Measurements from ENCODE around the gene STAT1.

STAT1 gene

GRCh38 chr2:190953257-190953656, 60.7 kb downstream of the STAT1 start:
- no peak for DNase-seq

GRCh38 chr2:190950566-190950991, 63.4 kb downstream of the STAT1 start:
- DNase-seq = no peak

- no peak for DNase-seq
Measured at GRCh38 chr2:190948671-190949070, 65.3 kb downstream of the STAT1 start.

- peak; percentile 42 for DNase-seq
Measured at GRCh38 chr2:190947711-190948251, 66.2 kb downstream of the STAT1 start.

- no peak for DNase-seq
Measured at GRCh38 chr2:190947141-190947540, 66.8 kb downstream of the STAT1 start.

GRCh38 chr2:190943706-190944105, 70.3 kb downstream of the STAT1 start:
- DNase-seq = no peak

GRCh38 chr2:190942697-190943096, 71.3 kb downstream of the STAT1 start:
- DNase-seq = no peak

- DNase-seq = no peak
Measured at GRCh38 chr2:190941571-190941970, 72.4 kb downstream of the STAT1 start.

GRCh38 chr2:190940454-190940853, 73.5 kb downstream of the STAT1 start:
- DNase-seq = no peak

GRCh38 chr2:190938771-190939335, 75.1 kb downstream of the STAT1 start:
- no peak for DNase-seq

- DNase-seq = no peak
Measured at GRCh38 chr2:190935054-190935453, 78.9 kb downstream of the STAT1 start.

- DNase-seq = no peak
Measured at GRCh38 chr2:190933361-190933760, 80.6 kb downstream of the STAT1 start.

GRCh38 chr2:190932514-190932913, 81.5 kb downstream of the STAT1 start:
- no peak for DNase-seq

GRCh38 chr2:190930411-190930810, 83.6 kb downstream of the STAT1 start:
- DNase-seq = no peak

GRCh38 chr2:190929919-190930318, 84.1 kb downstream of the STAT1 start:
- DNase-seq = no peak

- peak; percentile 39 for DNase-seq
Measured at GRCh38 chr2:190927301-190927700, 86.7 kb downstream of the STAT1 start.

- DNase-seq = no peak
Measured at GRCh38 chr2:190922376-190922775, 91.6 kb downstream of the STAT1 start.

- no peak for DNase-seq
Measured at GRCh38 chr2:190920085-190920484, 93.9 kb downstream of the STAT1 start.
